Activated T-cell treated with anti-CD3 and anti-CD28 coated beads, Interleukin-2, amount 50 U/mL, for 48 hours (primary cell): ENCODE results near the gene ELOF1.
"Not testable (repeated sequence)": the region's sequence is repeated elsewhere in the genome, so short reads cannot be mapped to it uniquely, and the experiment has no call there.

Experiments used
- DNase-seq, 2 experiments: peaks; one replicate each; pipeline ENCODE4 v3.0.0-alpha.2; 2020

ELOF1 gene

GRCh38 chr19:11566164-11566563 is 7.1 kb upstream of the ELOF1 start:
- DNase-seq: no peak

- DNase-seq: not testable (repeated sequence)
These were observed 6.6 kb upstream of the ELOF1 start for GRCh38 chr19:11565649-11565980.

- not testable (repeated sequence) for DNase-seq
These were observed 5.2 kb upstream of the ELOF1 start for GRCh38 chr19:11564082-11564807.

- DNase-seq: no peak
These were observed 4.5 kb upstream of the ELOF1 start for GRCh38 chr19:11563532-11563931.

- peak; percentile 63 to 65 for DNase-seq
These were observed 1.5 kb upstream of the ELOF1 start for GRCh38 chr19:11560404-11561051.

GRCh38 chr19:11556634-11557420 is 2.2 kb downstream of the ELOF1 start:
- no peak for DNase-seq

GRCh38 chr19:11555246-11555645 is 3.8 kb downstream of the ELOF1 start:
- DNase-seq: no peak

GRCh38 chr19:11554160-11554559 is 4.9 kb downstream of the ELOF1 start:
- peak in 1 of 2 experiments; percentile 44 for DNase-seq

- DNase-seq: no peak
These were observed 6.2 kb downstream of the ELOF1 start for GRCh38 chr19:11552666-11553372.

- no peak for DNase-seq
These were observed 7.3 kb downstream of the ELOF1 start for GRCh38 chr19:11551603-11552235.

- DNase-seq: no peak
These were observed 8.8 kb downstream of the ELOF1 start for GRCh38 chr19:11550265-11550664.

GRCh38 chr19:11549386-11549953 is 9.6 kb downstream of the ELOF1 start:
- DNase-seq: no peak

GRCh38 chr19:11547929-11548700 is 10.9 kb downstream of the ELOF1 start:
- no peak for DNase-seq

- no peak for DNase-seq
These were observed 17.8 kb downstream of the ELOF1 start for GRCh38 chr19:11541238-11541637.

GRCh38 chr19:11540645-11541044 is 18.4 kb downstream of the ELOF1 start:
- no peak for DNase-seq

GRCh38 chr19:11539495-11540365 is 19.3 kb downstream of the ELOF1 start:
- DNase-seq: no peak

GRCh38 chr19:11538232-11539036 is 20.6 kb downstream of the ELOF1 start, which contains the start of gene CNN1:
TSS of gene CNN1 (plus strand) at chr19:11538851. CDS start at chr19:11538928, 77 bp downstream.
- DNase-seq: no peak

GRCh38 chr19:11535792-11536595 is 23.0 kb downstream of the ELOF1 start:
- DNase-seq: peak; percentile 91 to 93

- DNase-seq: no peak
These were observed 24.1 kb downstream of the ELOF1 start for GRCh38 chr19:11534948-11535347.
